H4 (cell line): ENCODE results near the gene SMG6. TPM values are rescaled to one million over a fixed set of nuclear protein-coding genes. Genes with fewer than 3 reads are reported as not detected.

Source experiments
- DNase-seq: peaks from one replicate; pipeline ENCODE4 v3.0.0-alpha.2; 2015; ENCODE audit warnings: low spot score
- total RNA-seq: library from RNA; depleted of rRNA; stranded (reverse); fragments of >200 nt; shearing (Covaris generic); gene quantifications from 2 replicates; pipeline ENCODE4 v1.2.3, GENCODE V29; 2014

Gene SMG6
- total RNA-seq, 1 experiment from 2014 or later: 10.3 TPM

- no peak for DNase-seq
These were observed 68.3 kb downstream of the SMG6 start for GRCh38 chr17:2235265-2235664.

- peak; percentile 27 for DNase-seq
These were observed 70.1 kb downstream of the SMG6 start for GRCh38 chr17:2233441-2233947.

- DNase-seq: no peak
These were observed 71.3 kb downstream of the SMG6 start for GRCh38 chr17:2232244-2232638.

- DNase-seq: no peak
These were observed 72.7 kb downstream of the SMG6 start for GRCh38 chr17:2230877-2231276.

- DNase-seq: no peak
These were observed 76.4 kb downstream of the SMG6 start for GRCh38 chr17:2227025-2227699.

- no peak for DNase-seq
These were observed 80.0 kb downstream of the SMG6 start for GRCh38 chr17:2223617-2223927.

- no peak for DNase-seq
These were observed 80.5 kb downstream of the SMG6 start for GRCh38 chr17:2222901-2223616.

GRCh38 chr17:2222301-2222700, 81.3 kb downstream of the SMG6 start:
- DNase-seq: no peak

GRCh38 chr17:2218426-2218825, 85.2 kb downstream of the SMG6 start:
- no peak for DNase-seq

- DNase-seq: peak; percentile 58
These were observed 87.8 kb downstream of the SMG6 start for GRCh38 chr17:2215616-2216364.

GRCh38 chr17:2214929-2215615, 88.5 kb downstream of the SMG6 start:
- DNase-seq: peak; percentile 11

- peak; percentile 38 for DNase-seq
These were observed 89.3 kb downstream of the SMG6 start for GRCh38 chr17:2214047-2214928.

GRCh38 chr17:2213291-2213960, 90.2 kb downstream of the SMG6 start:
- no peak for DNase-seq

GRCh38 chr17:2212400-2212981, 91.1 kb downstream of the SMG6 start:
- no peak for DNase-seq

GRCh38 chr17:2211661-2212399, 91.8 kb downstream of the SMG6 start:
- no peak for DNase-seq

- no peak for DNase-seq
These were observed 92.9 kb downstream of the SMG6 start for GRCh38 chr17:2210726-2211125.

GRCh38 chr17:2207815-2208515, 95.6 kb downstream of the SMG6 start:
- no peak for DNase-seq

- DNase-seq: no peak
These were observed 99.2 kb downstream of the SMG6 start for GRCh38 chr17:2204393-2204792.

- no peak for DNase-seq
These were observed 99.8 kb downstream of the SMG6 start for GRCh38 chr17:2203818-2204217.
